SK-N-SH (cell line): Measurements from ENCODE around the gene RAPGEF1. TPM values are rescaled to one million over a fixed set of nuclear protein-coding genes. Genes with fewer than 3 reads are reported as not detected.

ENCODE experiments used
- CTCF ChIA-PET: fragments of 300-600, 350-600 bp; formaldehyde crosslinking; extraction: SDS; loops from one replicate; lab custom pipeline; 2021; lab: Yijun Ruan, JAX
- POLR2A ChIA-PET: fragments of 350-600 bp; sonication (Branson Sonifier 250); formaldehyde crosslinking; extraction: SDS; loops from one replicate; lab custom pipeline; 2020; ENCODE audit warnings: antibody characterized with exemption, inconsistent platforms; lab: Yijun Ruan, JAX
- DNase-seq: peaks from one replicate; pipeline ENCODE4 v3.0.0; 2012
- H2AFZ ChIP-seq: fragments of 200-600 bp; sonication (generic); 2 replicates; pipeline ENCODE4 v1.8.1; 2016; ENCODE audit warnings: antibody characterized with exemption, mild to moderate bottlenecking, low read depth
- H3F3A ChIP-seq: fragments of 200-600 bp; sonication (generic); replicated peaks from 2 replicates; pipeline ENCODE3; 2016; ENCODE audit warnings: antibody characterized with exemption, mild to moderate bottlenecking; ENCODE audit not compliant: insufficient read depth
- H3K27ac ChIP-seq, 2 experiments: fragments of 200-500 bp in 1 of 2; fragments of 200-600 bp in 1 of 2; sonication (Bioruptor generic) in 1 of 2; sonication (generic), shearing (Covaris generic) in 1 of 2; 2 replicates each; pipeline versions ENCODE4 v1.5.1 to v1.6.1; 2014 to 2016; ENCODE audit warnings: low read depth in 2 of 2, inconsistent platforms in 1 of 2, low read length in 1 of 2, mild to moderate bottlenecking in 1 of 2, mixed read lengths in 1 of 2
- H3K27me3 ChIP-seq: fragments of 200-600 bp; sonication (generic), shearing (Covaris generic); 2 replicates; pipeline ENCODE4 v1.6.1; 2016; ENCODE audit warnings: mixed run types; ENCODE audit not compliant: insufficient read depth
- H3K36me3 ChIP-seq, 2 experiments: fragments of 200-500 bp in 1 of 2; fragments of 200-600 bp in 1 of 2; sonication (Bioruptor generic) in 1 of 2; sonication (generic) in 1 of 2; replicated peaks in 1 of 2; 2 replicates each; pipeline versions ENCODE3 to v1.5.1; 2014 to 2016; ENCODE audit warnings: low read length in 1 of 2, mild to moderate bottlenecking in 1 of 2; ENCODE audit not compliant: insufficient read depth in 2 of 2, control insufficient read depth in 1 of 2
- H3K4me1 ChIP-seq, 2 experiments: fragments of 200-500 bp in 1 of 2; fragments of 200-600 bp in 1 of 2; sonication (Bioruptor generic) in 1 of 2; sonication (generic), shearing (Covaris generic) in 1 of 2; 2 replicates each; pipeline versions ENCODE4 v1.5.1 to v1.6.1; 2014 to 2016; ENCODE audit warnings: low read depth in 1 of 2, low read length in 1 of 2, mixed run types in 1 of 2; ENCODE audit not compliant: insufficient read depth in 2 of 2, control insufficient read depth in 1 of 2
- H3K4me2 ChIP-seq: fragments of 200-600 bp; sonication (generic), shearing (Covaris generic); 2 replicates; pipeline ENCODE4 v1.6.1; 2017; ENCODE audit warnings: mixed run types
- H3K4me3 ChIP-seq, 2 experiments: fragments of 200-500 bp in 1 of 2; fragments of 200-600 bp in 1 of 2; sonication (Bioruptor generic) in 1 of 2; sonication (generic), shearing (Covaris generic) in 1 of 2; 2 replicates each; pipeline versions ENCODE4 v1.5.1 to v1.8.1; 2014 to 2016; ENCODE audit warnings: low read depth in 2 of 2, inconsistent platforms in 1 of 2, low read length in 1 of 2, mild to moderate bottlenecking in 1 of 2, mixed read lengths in 1 of 2, moderate library complexity in 1 of 2
- H3K79me2 ChIP-seq: fragments of 200-600 bp; sonication (generic); 2 replicates; pipeline ENCODE4 v1.8.1; 2017; ENCODE audit warnings: mild to moderate bottlenecking; ENCODE audit not compliant: insufficient read depth
- H3K9ac ChIP-seq: fragments of 200-600 bp; sonication (generic); 2 replicates; pipeline ENCODE4 v1.6.1; 2017; ENCODE audit warnings: mixed run types
- H3K9me2 ChIP-seq: fragments of 200-600 bp; sonication (generic); 2 replicates; pipeline ENCODE4 v1.6.1; 2017; ENCODE audit warnings: mixed run types
- H3K9me3 ChIP-seq: fragments of 200-600 bp; sonication (generic); 2 replicates; pipeline ENCODE4 v1.6.1; 2017; ENCODE audit warnings: mixed run types, mild to moderate bottlenecking, moderate library complexity
- H4K20me1 ChIP-seq: fragments of 200-600 bp; sonication (generic); 2 replicates; pipeline ENCODE4 v1.6.1; 2017; ENCODE audit warnings: mild to moderate bottlenecking, mixed run types; ENCODE audit not compliant: insufficient read depth
- CHD2 ChIP-seq: fragments of 150-350 bp; IDR thresholded peaks from 2 replicates; pipeline ENCODE4 v1.6.1; 2018; ENCODE audit warnings: low read length; ENCODE audit not compliant: partially characterized antibody
- CTCF ChIP-seq: fragments of 200-600 bp; sonication (generic); IDR thresholded peaks from 2 replicates; pipeline ENCODE4 v1.6.1; 2017; ENCODE audit warnings: antibody characterized with exemption, mild to moderate bottlenecking, moderate library complexity
- EP300 ChIP-seq, 2 experiments: IDR thresholded peaks; 2 replicates each; pipeline versions ENCODE4 v1.4.0 to v1.6.1; 2012; ENCODE audit warnings: borderline replicate concordance in 1 of 2, low read depth in 1 of 2, low read length in 1 of 2
- EZH2phosphoT487 ChIP-seq: fragments of 200-600 bp; sonication (generic); IDR thresholded peaks from 2 replicates; pipeline ENCODE4 v1.6.1; 2017; ENCODE audit warnings: low read depth, mixed run types, mild to moderate bottlenecking, antibody characterized with exemption, moderate library complexity, borderline replicate concordance
- FOSL2 ChIP-seq: IDR thresholded peaks from 2 replicates; pipeline ENCODE4 v1.4.0; 2012; ENCODE audit warnings: low read depth, mild to moderate bottlenecking, moderate library complexity, borderline replicate concordance
- FOXJ3 ChIP-seq: sonication (generic); formaldehyde crosslinking; IDR thresholded peaks from 2 replicates; pipeline ENCODE4 v1.5.1; 2020; ENCODE audit warnings: mild to moderate bottlenecking, missing genetic modification reagents
- FOXM1 ChIP-seq: IDR thresholded peaks from 2 replicates; pipeline ENCODE4 v1.4.0; 2012; ENCODE audit warnings: low read depth, mild to moderate bottlenecking
- GABPA ChIP-seq: IDR thresholded peaks from 2 replicates; pipeline ENCODE4 v1.4.0; 2012; ENCODE audit warnings: low read depth, mild to moderate bottlenecking
- GATA2 ChIP-seq: sonication (generic); formaldehyde crosslinking; IDR thresholded peaks from 2 replicates; pipeline ENCODE4 v1.5.0; 2020; ENCODE audit warnings: mild to moderate bottlenecking, missing genetic modification reagents
- IRF3 ChIP-seq: fragments of 150-350 bp; IDR thresholded peaks from 2 replicates; pipeline ENCODE4 v1.6.1; 2016; ENCODE audit warnings: mild to moderate bottlenecking, low read depth, low read length
- MEF2A ChIP-seq: IDR thresholded peaks from 2 replicates; pipeline ENCODE4 v1.4.0; 2012; ENCODE audit warnings: low read depth, borderline replicate concordance
- MXI1 ChIP-seq: IDR thresholded peaks from 2 replicates; pipeline ENCODE4 v1.6.1; 2012; ENCODE audit warnings: mild to moderate bottlenecking, low read depth, low read length, improper control_type of control experiment
- NFIC ChIP-seq: IDR thresholded peaks from 2 replicates; pipeline ENCODE4 v1.4.0; 2012; ENCODE audit warnings: borderline replicate concordance
- NRF1 ChIP-seq: IDR thresholded peaks from 2 replicates; pipeline ENCODE4 v1.6.1; 2012; ENCODE audit warnings: low read depth, mild to moderate bottlenecking, low read length
- PBX3 ChIP-seq: IDR thresholded peaks from 2 replicates; pipeline ENCODE4; 2012
- RAD21 ChIP-seq: IDR thresholded peaks from 2 replicates; pipeline ENCODE4 v1.6.1; 2012; ENCODE audit warnings: mild to moderate bottlenecking, low read length
- RCOR1 ChIP-seq: fragments of 150-350 bp; IDR thresholded peaks from 2 replicates; pipeline ENCODE4 v1.6.1; 2017; ENCODE audit warnings: antibody characterized with exemption, low read length
- REST ChIP-seq: IDR thresholded peaks from 2 replicates; pipeline ENCODE4 v1.6.1; 2012; ENCODE audit warnings: mild to moderate bottlenecking, low read depth, low read length, moderate library complexity
- SMC3 ChIP-seq: IDR thresholded peaks from 2 replicates; pipeline ENCODE4 v1.6.1; 2012; ENCODE audit warnings: low read depth, low read length, improper control_type of control experiment
- USF2 ChIP-seq: fragments of 150-350 bp; IDR thresholded peaks from 2 replicates; pipeline ENCODE4 v1.6.1; 2017; ENCODE audit warnings: antibody characterized with exemption, low read length, low read depth, borderline replicate concordance
- YY1 ChIP-seq: IDR thresholded peaks from 2 replicates; pipeline ENCODE4 v1.4.0; 2012; ENCODE audit warnings: low read depth, mild to moderate bottlenecking
- ZBTB33 ChIP-seq: IDR thresholded peaks from 2 replicates; pipeline ENCODE4 v1.4.0; 2012; ENCODE audit warnings: low read depth, borderline replicate concordance
- WGBS: methylation state at CpG from one replicate; pipeline ENCODE4 v1.1.6; 2017; ENCODE audit warnings: low lambda C conversion rate; 5-methylcytosine and 5-hydroxymethylcytosine counted together
- polyA plus RNA-seq, 3 experiments: library from polyadenylated mRNA; depleted of rRNA; stranded (reverse); fragments of >200 nt; gene quantifications; 2 replicates each; pipeline ENCODE4 v1.2.3, GENCODE V29; 2012

Gene RAPGEF1
- polyA plus RNA-seq, 1 of the 3 experiments (the other 2 are of a cell fraction) = 26.2 TPM

- H3K4me1 ChIP-seq = no peaks in the 10 kb centered on the region
- H3K9ac ChIP-seq = no peak overlapping the region
- H3K4me2 ChIP-seq = no peak overlapping the region
- H3F3A ChIP-seq = no peaks in the 10 kb centered on the region
- H3K4me3 ChIP-seq = peak overlapping the region in 1 of 2 experiments; percentile 20; a peak in 1 of 4 replicates
- POLR2A ChIA-PET = no interaction called here
- H3K36me3 ChIP-seq = no peaks in the 10 kb centered on the region
- no peaks in the 10 kb centered on the region for H4K20me1 ChIP-seq
- WGBS = 17% methylated on average over 12 of the region's 13 CpGs
- H3K9me2 ChIP-seq = no peaks in the 10 kb centered on the region
- no peaks in the 10 kb centered on the region for H3K79me2 ChIP-seq
- DNase-seq = peak; percentile 86
- H3K9me3 ChIP-seq = no peaks in the 10 kb centered on the region
- H2AFZ ChIP-seq = no peak overlapping the region
- H3K27ac ChIP-seq = no peak overlapping the region
- no peaks in the 10 kb centered on the region; the same call in 1 of the 2 replicates for H3K27me3 ChIP-seq
- CTCF ChIA-PET = interaction anchor here (0.6 to 10.8 kb wide), 19 partner anchors 13 to 515 kb away, joined by 3 to 131 read pairs (median 3); partner anchors contain the start of gene RAPGEF1
- peak; percentile 61 for TF ChIP-seq CHD2
- TF ChIP-seq PBX3 = no peak
- TF ChIP-seq IRF3 = no peak
- TF ChIP-seq USF2 = peak; percentile 21; the same call in 1 of the 2 replicates
- no peak for TF ChIP-seq EP300 (IDR thresholded peaks at IDR 0.05; ENCODE audit: borderline replicate concordance in 1 of 2, low read depth in 1 of 2, low read length in 1 of 2)
- TF ChIP-seq GABPA = no peak
- TF ChIP-seq SMC3 = peak; percentile 79
- TF ChIP-seq FOXJ3 (CRISPR knock-in tag) = no peak
- no peak for TF ChIP-seq FOSL2
- TF ChIP-seq REST = no peak
- no peak for TF ChIP-seq NFIC
- no peak for TF ChIP-seq GATA2
- TF ChIP-seq RAD21 = peak; percentile 80
- TF ChIP-seq RCOR1 = no peak
- no peak for TF ChIP-seq ZBTB33
- TF ChIP-seq YY1 = no peak
- TF ChIP-seq MXI1 = peak; percentile 29; the same call in 1 of the 2 replicates
- peak; percentile 79 for TF ChIP-seq CTCF
- no peak for TF ChIP-seq EZH2phosphoT487
- no peak for TF ChIP-seq NRF1
- no peak for TF ChIP-seq MEF2A
- no peak for TF ChIP-seq FOXM1
Measured at GRCh38 chr9:131755541-131756198, 15.8 kb upstream of the RAPGEF1 start.
